ENCODE results near the gene SAG. TPM values are rescaled to one million over a fixed set of nuclear protein-coding genes. Genes with fewer than 3 reads are reported as not detected.

The SAG gene
- total RNA-seq, 4 donors from 2014 or later = 0.10 TPM; not detected in 3

DNA sequence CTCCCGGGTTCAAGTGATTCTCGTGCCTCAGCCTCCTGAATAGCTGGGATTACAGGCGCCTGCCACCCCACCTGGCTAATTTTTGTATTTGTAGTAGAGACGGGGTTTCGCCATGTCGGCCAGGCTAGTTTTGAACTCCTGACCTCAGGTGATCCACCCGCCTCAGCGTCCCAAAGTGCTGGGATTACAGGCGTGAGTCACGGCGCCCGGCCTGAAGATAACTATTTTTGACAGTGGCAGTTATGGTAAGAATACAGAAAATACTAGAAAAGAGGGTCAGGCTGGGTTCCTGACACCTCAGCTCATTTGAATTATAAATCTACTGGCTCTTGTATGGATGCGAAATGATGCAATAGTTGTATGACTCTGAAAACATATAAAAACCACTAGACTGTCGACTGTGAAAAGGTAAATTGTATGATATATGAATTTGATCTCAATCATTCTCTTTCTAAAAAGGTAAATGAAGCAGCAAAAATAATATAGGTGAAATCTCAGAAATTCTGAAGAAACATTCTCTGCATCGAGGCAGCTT is 35.6 kb downstream of the SAG start:
- ATAC-seq (no peak), DNase-seq (no peak)
- in situ Hi-C loops (cut with MboI; ENCODE audit: low sequenced_read_pairs in 4 of 4) = no loop called here
- intact Hi-C loops (cut with DNase I; ENCODE audit: low total_unique reads) = no loop called here
- H3K9me3 ChIP-seq = no peaks in the 10 kb centered on the region
- H3K36me3 ChIP-seq = no peaks in the 10 kb centered on the region
- H3K4me3 ChIP-seq = no peak overlapping the region
- H3K27ac ChIP-seq = no peak overlapping the region
- H3K27me3 ChIP-seq = no peaks in the 10 kb centered on the region
- H3K4me1 ChIP-seq = no peaks in the 10 kb centered on the region
- TF ChIP-seq, protein P1, sequence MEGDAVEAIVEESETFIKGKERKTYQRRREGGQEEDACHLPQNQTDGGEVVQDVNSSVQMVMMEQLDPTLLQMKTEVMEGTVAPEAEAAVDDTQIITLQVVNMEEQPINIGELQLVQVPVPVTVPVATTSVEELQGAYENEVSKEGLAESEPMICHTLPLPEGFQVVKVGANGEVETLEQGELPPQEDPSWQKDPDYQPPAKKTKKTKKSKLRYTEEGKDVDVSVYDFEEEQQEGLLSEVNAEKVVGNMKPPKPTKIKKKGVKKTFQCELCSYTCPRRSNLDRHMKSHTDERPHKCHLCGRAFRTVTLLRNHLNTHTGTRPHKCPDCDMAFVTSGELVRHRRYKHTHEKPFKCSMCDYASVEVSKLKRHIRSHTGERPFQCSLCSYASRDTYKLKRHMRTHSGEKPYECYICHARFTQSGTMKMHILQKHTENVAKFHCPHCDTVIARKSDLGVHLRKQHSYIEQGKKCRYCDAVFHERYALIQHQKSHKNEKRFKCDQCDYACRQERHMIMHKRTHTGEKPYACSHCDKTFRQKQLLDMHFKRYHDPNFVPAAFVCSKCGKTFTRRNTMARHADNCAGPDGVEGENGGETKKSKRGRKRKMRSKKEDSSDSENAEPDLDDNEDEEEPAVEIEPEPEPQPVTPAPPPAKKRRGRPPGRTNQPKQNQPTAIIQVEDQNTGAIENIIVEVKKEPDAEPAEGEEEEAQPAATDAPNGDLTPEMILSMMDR (IDR thresholded peaks at IDR 0.05 in 4 of 5, conservative IDR thresholded peaks at IDR 0.05 in 1 of 5) = no peak
- TF ChIP-seq POLR2A (IDR thresholded peaks at IDR 0.05) = no peak

GRCh38 chr2:233346376-233346775 is 38.8 kb downstream of the SAG start:
- intact Hi-C loops (cut with DNase I; ENCODE audit: low total_unique reads) (no loop called here), in situ Hi-C loops (cut with MboI; ENCODE audit: low sequenced_read_pairs in 4 of 4) (no loop called here)
- H3K27ac ChIP-seq = no peak overlapping the region
- H3K27me3 ChIP-seq = no peaks in the 10 kb centered on the region
- no peak overlapping the region for H3K4me3 ChIP-seq
- DNase-seq = no peak
- no peaks in the 10 kb centered on the region for H3K36me3 ChIP-seq
- H3K4me1 ChIP-seq = peaks cover 9 to 11% of the 10 kb centered on the region in 2 donors
- TF ChIP-seq, protein P1 (IDR thresholded peaks at IDR 0.05 in 4 of 5, conservative IDR thresholded peaks at IDR 0.05 in 1 of 5) = no peak
- TF ChIP-seq POLR2A (IDR thresholded peaks at IDR 0.05) = no peak
- no peaks in the 10 kb centered on the region for H3K9me3 ChIP-seq
- ATAC-seq = no peak

DNA sequence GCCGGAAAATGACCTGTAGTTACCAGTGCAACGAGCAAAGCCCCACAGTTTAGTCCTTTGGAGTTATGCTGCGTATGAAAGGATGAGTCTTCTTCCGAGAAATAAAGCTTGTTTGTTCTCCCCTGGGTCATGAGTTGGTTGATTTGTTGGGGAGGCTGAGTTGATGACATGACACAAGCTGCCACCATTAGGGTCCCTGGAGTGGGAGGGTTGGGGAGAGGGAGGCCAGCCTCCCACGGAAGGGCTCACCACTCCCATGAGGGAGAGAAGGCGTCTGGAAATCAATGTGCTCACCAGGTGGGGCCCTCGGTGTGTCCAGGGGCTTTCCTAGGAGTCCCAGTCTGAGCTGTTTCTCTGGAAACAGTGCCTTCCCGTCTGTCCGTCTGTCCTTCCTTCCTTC is 39.3 kb downstream of the SAG start:
- DNase-seq (no peak), ATAC-seq (no peak)
- intact Hi-C loops (cut with DNase I; ENCODE audit: low total_unique reads) = no loop called here
- Histone ChIP-seq H3K4me3 (no peak overlapping the region), H3K36me3 (no peaks in the 10 kb centered on the region), H3K27ac (no peak overlapping the region), H3K9me3 (no peaks in the 10 kb centered on the region), H3K27me3 (no peaks in the 10 kb centered on the region), H3K4me1 (peaks cover 9 to 11% of the 10 kb centered on the region in 2 donors)
- TF ChIP-seq, protein P1 (IDR thresholded peaks at IDR 0.05 in 4 of 5, conservative IDR thresholded peaks at IDR 0.05 in 1 of 5) = no peak
- no peak for TF ChIP-seq POLR2A (IDR thresholded peaks at IDR 0.05)
- in situ Hi-C loops (cut with MboI; ENCODE audit: low sequenced_read_pairs in 4 of 4) = no loop called here

- in situ Hi-C loops (cut with MboI; ENCODE audit: low sequenced_read_pairs in 4 of 4) (no loop called here), intact Hi-C loops (cut with DNase I; ENCODE audit: low total_unique reads) (no loop called here)
- peaks cover 16 to 17% of the 10 kb centered on the region in 2 donors for H3K4me1 ChIP-seq
- no peak overlapping the region for H3K4me3 ChIP-seq
- no peaks in the 10 kb centered on the region for H3K9me3 ChIP-seq
- H3K36me3 ChIP-seq = no peaks in the 10 kb centered on the region
- DNase-seq (peak; percentile 27 to 59), ATAC-seq (peak; percentile 16 to 49)
- no peaks in the 10 kb centered on the region for H3K27me3 ChIP-seq
- H3K27ac ChIP-seq = no peak overlapping the region
- TF ChIP-seq, protein P1 (IDR thresholded peaks at IDR 0.05 in 4 of 5, conservative IDR thresholded peaks at IDR 0.05 in 1 of 5) = no peak
These were observed 41.7 kb downstream of the SAG start for GRCh38 chr2:233349005-233349998.

Data from gastrocnemius medialis (tissue), 4 donors.